Upper lobe of right lung (tissue), 1 donor: ENCODE results near the gene INPP5E. TPM values are rescaled to one million over a fixed set of nuclear protein-coding genes. Genes with fewer than 3 reads are reported as not detected.

Experiments
- ATAC-seq: fragments of 200-7000 bp; cut with Tn5 transposase; one replicate; pipeline ENCODE4 v1.9.1; 2020; ENCODE audit warnings: mild to moderate bottlenecking, moderate library complexity
- DNase-seq: peaks from one replicate; pipeline ENCODE4 v3.0.0-alpha.2; 2020
- H3K27ac ChIP-seq: fragments of 200-600 bp; one replicate; pipeline ENCODE4 v1.8.0; 2022
- H3K27me3 ChIP-seq: fragments of 200-600 bp; one replicate; pipeline ENCODE4 v1.8.0; 2022; ENCODE audit warnings: mild to moderate bottlenecking
- H3K36me3 ChIP-seq: fragments of 200-600 bp; one replicate; pipeline ENCODE4 v1.8.0; 2022
- H3K4me1 ChIP-seq: fragments of 200-600 bp; one replicate; pipeline ENCODE4 v1.8.0; 2022
- H3K4me3 ChIP-seq: fragments of 200-600 bp; one replicate; pipeline ENCODE4 v1.8.0; 2022; ENCODE audit warnings: mild to moderate bottlenecking
- H3K9me3 ChIP-seq: fragments of 200-600 bp; one replicate; pipeline ENCODE4 v1.8.0; 2022
- CTCF ChIP-seq: fragments of 200-600 bp; IDR thresholded peaks from one replicate; pipeline ENCODE4 v1.8.0; 2022; ENCODE audit warnings: antibody characterized with exemption
- intact Hi-C: fragments of 100-400 bp; cut with DNase I; formaldehyde crosslinking; loops from one replicate; pipeline ENCODE4 v1.11.0; 2022
- total RNA-seq: library from RNA; stranded (reverse); fragmentation: NEBNext Ultra II Directional; extraction: Animal tissue kit (Norgen Biotek cat#: 25700); gene quantifications from one replicate; pipeline ENCODE4 v1.2.1, GENCODE V29; 2021
- donor health status: DM: no; HTN: yes; CAD: no; lungs with severe emphysema.

The INPP5E gene
- total RNA-seq, 1 donor from 2014 or later: 13.0 TPM

GRCh38 chr9:136379401-136379800 lies 60.2 kb downstream of the INPP5E start:
- intact Hi-C loops: no loop called here
- TF ChIP-seq CTCF: no peak
- Histone ChIP-seq H3K9me3 (no peaks in the 10 kb centered on the region), H3K4me3 (no peak overlapping the region), H3K27me3 (no peaks in the 10 kb centered on the region), H3K27ac (no peak overlapping the region), H3K4me1 (no peaks in the 10 kb centered on the region), H3K36me3 (peaks cover 36% of the 10 kb centered on the region)
- DNase-seq: no peak
- ATAC-seq: no peak

DNA sequence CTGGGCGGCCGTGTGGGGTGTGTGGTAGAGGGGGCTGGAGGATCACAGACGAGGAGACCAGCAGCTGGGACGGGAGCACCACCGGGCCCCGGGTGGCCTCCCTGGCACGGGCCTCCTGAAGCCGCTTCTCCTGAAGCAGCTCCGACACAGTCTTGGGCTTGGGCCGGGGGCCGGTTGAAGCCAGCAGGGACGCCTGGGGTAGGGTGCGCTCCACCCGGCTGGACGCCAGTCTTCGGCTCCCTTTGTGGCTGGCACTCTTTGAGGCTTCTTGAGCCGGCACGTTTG lies 60.7 kb downstream of the INPP5E start:
- Histone ChIP-seq H3K4me1 (no peaks in the 10 kb centered on the region), H3K36me3 (peaks cover 31% of the 10 kb centered on the region), H3K27me3 (no peaks in the 10 kb centered on the region), H3K27ac (no peak overlapping the region), H3K4me3 (no peak overlapping the region), H3K9me3 (no peaks in the 10 kb centered on the region)
- no peak for TF ChIP-seq CTCF
- ATAC-seq: no peak
- no peak for DNase-seq
- intact Hi-C loops: no loop called here

Other genes starting within 250 kb of the INPP5E start
- gene LHX3, start 234.7 kb downstream of the INPP5E start, total RNA-seq: not detected
- gene QSOX2, start 194.0 kb downstream of the INPP5E start, total RNA-seq: 13.1 TPM
- 0.09 TPM for gene CCDC187, start 135.8 kb downstream of the INPP5E start, total RNA-seq
- gene GPSM1, start 112.3 kb downstream of the INPP5E start, total RNA-seq: 27.3 TPM
- gene DNLZ, start 76.1 kb downstream of the INPP5E start, total RNA-seq: 15.5 TPM
- 10.0 TPM for gene CARD9, start 66.2 kb downstream of the INPP5E start, total RNA-seq
- 7.2 TPM for gene SNAPC4, start 39.7 kb downstream of the INPP5E start, total RNA-seq
- gene ENTR1, start 29.2 kb downstream of the INPP5E start, total RNA-seq: 36.4 TPM
- gene PMPCA, start 29.2 kb downstream of the INPP5E start, total RNA-seq: 41.9 TPM
- 63.7 TPM for gene SEC16A, start 43.2 kb upstream of the INPP5E start, total RNA-seq
- gene NOTCH1, start 106.2 kb upstream of the INPP5E start, total RNA-seq: 114 TPM
- gene EGFL7, start 223.1 kb upstream of the INPP5E start, total RNA-seq: 302 TPM
- 117 TPM for gene AGPAT2, start 247.6 kb upstream of the INPP5E start, total RNA-seq